Activated CD4-positive, alpha-beta T cell treated with anti-CD3 and anti-CD28 coated beads, Interleukin-10, Interleukin-2, amounts not matched to agents 100 ng/mL and 50 ng/mL, durations not matched to agents 16 hours and 8 hours (primary cell): ENCODE data around the gene CPM.

Experiments used
- DNase-seq: peaks from one replicate; pipeline ENCODE4 v3.0.0-alpha.2; 2020

The CPM gene

DNA sequence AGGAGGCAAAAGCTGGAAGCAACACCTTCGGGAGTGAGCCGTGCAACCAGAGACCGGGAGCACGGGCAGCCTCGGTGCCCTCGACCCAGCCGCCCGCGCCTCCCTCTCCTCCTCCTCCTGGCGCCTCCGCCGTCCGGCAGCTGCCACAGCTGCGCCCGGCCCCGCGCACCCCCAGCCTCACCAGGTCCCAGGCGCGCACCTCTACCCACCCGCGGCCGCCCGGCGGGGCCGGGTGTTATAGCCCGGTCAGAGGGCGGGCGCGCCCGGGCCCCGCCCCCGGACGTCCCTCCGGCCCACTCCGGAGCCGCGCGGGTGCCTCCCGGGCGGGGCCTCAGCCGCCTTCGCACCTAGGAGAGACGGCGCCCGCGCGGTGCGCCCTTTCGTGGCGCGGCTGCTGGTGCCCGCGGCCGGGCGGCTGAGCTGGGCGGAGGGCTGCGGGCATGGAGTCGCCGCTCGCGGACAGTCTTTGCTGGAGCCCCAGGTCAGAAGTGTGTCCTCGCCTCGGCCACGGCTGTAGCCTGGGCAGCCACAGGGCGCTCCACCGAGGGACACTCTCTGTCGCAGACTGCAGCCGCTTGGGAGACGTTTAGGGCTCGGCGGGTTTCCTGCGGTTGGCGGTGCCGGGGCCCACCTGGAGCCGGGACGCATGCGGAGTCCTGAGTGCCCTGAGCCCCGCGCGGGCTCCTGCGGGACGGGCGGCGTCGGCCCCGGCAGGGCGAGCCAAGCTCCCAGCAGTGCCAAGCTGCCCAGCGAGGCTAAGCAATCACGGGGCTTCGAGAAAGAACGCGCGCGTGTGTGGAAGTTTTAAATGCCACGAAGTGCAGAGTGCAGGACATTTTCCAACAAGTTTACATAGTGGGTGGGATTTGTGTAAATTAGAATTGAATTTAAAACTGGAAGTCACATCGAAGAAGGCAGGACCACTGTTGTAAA lies at the start of gene CPM:
Gene CPM (minus strand): TSS at position 211 of the 933 bp plus-strand sequence. CDS start 334 bp downstream, outside the sequence.
- DNase-seq, result peak; percentile 83

DNA sequence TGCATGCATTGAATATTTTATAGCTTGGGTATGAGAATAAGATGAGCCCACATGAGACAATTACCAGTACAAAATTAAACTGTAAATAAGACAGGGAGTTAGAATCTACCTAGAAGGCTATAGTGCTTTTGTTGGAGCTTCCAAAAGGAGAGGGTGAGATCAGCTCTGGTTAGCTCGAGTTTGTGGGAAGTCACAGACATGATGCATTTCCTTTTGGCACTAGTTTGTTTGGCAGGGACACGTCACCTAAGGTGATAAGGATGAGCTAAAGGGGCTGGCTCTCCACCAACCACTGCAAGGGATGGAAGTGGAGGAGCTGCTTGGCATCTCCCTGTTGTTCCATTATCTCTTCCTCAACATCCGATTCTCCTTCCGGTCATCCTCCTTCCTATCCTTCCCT lies 48.5 kb upstream of the CPM start:
- no peak for DNase-seq

DNA sequence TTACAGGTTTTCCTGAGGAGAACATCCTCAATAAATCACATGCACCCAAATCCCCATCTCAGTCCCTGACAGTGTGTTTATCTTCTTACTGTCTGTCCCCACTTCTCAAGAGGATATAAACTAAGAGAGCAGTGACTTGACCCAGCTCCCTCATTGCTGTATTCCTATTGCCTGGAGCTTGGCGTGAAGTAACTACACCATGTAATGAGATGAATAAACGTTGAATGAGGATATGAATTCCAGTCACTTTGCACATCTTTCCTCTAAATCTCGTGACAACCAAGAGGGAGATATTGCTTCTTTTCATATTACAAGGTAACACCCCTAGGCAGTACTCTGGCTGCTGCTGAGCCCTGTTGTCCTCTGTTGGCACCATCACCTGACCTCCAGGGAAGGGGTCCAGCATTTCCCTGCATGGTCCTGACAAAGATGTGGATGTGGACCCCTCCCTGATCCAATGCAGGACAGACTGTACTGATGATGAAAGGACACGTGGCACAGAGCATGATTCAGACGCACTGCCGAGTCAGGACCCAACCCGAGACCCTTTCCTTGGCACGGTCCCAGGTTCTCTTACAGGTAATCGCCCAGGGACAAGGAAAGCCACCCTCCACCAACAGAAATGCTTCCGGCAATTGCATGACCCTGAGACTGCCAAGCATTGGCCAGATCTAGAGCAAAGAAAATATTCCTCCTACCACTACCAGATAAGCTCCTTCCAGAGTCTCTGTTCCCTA lies 47.7 kb upstream of the CPM start:
- DNase-seq, result no peak

DNA sequence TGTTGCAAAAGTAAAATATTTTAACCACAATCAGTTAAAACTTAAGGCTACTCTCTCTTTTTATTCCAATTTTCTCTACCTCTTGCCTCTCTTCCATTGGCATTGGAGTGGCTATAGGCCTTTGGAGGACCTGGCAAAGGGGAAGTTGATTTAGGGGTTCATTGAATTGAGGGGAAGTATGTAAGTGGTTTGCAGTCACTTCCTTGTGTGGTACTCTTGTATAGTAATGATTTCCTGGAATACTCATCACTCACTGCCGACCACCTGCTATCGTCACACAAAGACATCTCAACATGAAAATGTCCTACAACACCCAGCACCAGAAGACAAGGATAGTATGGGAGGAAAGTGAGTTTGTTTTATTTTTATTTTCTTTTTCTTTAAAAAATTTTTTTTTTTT lies 45.7 kb upstream of the CPM start:
- no peak for DNase-seq

DNA sequence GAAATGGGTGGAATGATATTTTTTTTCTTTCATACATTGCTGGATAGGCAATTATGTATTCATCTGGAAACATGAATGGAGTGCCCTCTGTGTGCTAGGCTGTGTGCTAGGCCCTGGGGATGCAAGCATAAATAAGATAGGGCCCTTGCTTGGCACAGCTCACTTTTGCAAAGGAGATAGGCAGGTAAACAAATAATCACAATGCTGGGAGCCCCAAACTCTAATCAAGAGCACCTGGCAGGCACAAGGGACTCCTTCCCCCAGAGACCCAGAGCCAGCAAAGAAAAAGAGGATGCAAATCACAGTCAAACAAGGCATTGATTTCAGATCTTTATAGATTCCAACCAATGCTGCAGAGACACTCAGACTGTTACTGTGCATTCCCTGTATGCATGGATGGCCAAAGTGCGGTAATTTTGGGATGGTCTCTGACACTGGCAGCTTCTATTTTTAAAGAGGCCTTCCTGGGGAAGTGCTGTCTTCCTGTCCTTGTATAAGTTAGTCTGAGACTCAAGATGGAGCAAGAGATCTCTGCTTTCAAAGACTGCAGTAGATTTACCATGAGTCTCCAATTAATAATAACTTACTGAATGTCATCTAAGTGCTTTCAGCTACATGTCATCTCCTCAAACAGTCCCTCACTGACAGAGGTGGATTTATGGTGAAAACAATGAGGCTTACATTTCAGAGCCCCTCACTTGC lies 45.1 kb upstream of the CPM start:
- no peak for DNase-seq

DNA sequence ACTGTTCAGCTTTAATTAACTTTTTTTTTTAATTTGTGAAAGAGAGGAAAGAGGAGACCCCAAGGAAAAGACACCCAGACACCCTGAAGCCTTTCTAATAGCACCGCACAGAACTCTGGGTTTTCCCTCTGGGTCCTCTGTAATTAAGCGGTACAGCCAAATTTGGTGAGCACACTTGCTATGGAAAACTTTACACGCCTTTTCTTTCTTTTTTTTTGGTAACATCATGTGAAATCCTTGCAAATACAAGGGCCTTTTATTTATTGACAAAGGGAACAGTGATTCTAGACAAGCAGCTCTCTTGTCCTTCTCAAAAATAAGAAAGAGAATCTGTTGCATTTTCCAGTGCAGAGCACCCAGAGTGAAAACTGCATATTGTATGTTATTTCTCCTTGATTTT lies 44.4 kb upstream of the CPM start:
- no peak for DNase-seq

DNA sequence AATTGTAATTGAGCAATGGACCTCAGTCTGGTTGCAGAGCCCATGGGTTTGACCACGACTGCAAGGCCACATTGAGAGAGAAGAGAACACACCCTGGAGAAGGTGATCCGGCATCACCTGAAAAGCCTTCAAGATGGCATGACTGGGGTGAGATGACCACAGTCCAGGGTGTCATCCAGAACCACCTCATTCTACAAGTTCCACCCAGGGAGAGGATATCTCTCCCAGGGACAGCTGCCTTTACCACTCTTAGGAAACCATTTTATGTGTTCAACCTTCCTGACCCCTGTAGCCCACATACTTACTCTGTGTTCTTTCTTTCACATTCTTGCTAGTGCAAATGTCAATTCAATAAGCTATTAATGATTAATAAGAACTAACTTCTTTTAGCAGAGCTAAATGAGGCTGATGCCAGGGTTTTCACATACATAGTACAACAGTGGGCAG lies 43.4 kb upstream of the CPM start:
- DNase-seq, result no peak

DNA sequence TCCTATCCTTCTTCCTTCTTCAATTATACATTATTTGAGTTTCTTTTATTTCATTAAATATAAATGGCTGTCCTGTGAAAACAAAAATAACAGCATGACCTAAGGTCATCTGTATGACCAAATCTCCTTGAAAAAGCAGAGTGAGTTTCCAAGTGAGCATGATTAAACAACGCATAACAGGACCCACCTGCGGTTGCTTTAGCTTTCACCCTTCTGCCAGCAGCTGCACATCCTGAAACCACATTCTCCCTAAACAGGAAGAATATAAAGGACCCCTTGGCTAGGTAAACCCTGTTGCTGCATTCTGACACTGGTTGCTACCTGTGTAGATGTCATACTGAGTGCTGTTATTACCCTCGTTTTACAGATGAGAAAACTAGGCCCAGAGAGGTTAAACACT lies 42.8 kb upstream of the CPM start:
- DNase-seq, result no peak

DNA sequence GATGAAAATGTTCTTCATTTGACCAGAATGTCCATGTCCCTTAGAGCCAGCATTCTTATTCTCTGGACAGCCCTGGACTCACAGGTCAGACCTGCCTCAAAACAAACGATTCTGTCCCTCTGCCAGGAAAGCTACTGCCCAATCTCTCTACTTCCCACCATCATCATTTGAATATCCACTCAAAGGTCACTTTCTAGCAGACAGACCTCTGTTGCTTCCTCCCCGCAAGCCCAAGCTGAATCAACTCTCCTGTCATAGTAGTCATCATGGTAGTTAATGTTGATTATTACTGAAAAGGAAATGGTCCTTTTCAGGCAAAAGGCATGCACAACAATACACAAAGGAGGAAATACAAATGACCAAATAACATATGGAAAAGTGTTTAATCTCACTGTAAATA lies 39.6 kb upstream of the CPM start:
- DNase-seq, result no peak

DNA sequence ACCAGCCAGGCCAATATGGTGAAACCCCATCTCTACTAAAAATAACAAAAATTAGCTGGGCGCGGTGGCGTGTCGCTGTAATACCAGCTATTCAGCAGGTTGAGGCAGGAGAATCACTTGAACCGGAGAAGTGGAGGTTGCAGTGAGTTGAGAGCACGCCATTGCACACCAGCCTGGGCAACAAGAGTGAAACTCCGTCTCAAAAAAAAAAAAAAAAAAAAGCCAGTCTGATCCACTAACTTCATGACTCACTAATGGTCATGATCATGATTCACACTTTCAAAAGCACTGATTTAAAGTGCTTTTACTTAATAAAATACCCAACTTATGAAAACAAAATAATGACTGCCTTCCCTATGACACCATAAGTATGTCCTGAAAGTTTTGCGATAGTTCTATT lies 38.4 kb upstream of the CPM start:
- DNase-seq, result peak; percentile 9

DNA sequence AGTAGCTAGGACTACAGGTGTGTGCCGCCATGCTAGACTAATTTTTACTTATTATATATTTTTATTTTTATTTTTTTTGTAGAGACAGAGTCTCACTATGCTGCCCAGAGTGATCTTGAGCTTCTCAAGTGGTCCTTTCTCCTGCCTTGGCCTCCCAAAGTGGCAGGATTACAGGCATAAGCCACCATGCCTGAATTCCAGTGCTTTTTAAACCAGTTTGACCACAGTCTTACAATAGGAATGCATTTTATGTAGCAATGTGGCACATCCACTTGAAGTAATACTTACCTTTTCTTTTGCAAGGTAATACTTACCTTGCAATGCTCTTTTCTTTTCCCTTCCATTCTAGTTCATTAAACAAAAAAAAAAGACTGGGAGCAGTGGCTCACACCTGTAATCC lies 38.0 kb upstream of the CPM start:
- DNase-seq, result no peak

DNA sequence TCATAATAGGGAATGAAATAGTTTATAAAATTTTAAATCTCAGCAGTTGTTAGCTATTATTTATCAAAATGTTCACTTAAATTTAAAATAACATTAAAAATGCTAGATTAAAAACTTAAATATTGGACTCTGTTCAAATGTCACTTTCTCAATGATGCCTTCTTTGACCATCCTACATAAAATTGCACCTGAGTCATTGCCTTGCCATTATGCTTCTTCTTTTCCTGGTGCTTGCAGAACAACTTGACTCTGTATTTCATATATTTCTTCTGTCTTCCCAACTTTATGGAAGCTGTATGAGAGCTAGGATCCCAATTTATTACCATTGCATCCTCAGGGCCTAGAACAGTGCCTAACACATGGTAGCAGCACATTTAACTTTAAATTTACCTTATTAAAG lies 37.3 kb upstream of the CPM start:
- no peak for DNase-seq

DNA sequence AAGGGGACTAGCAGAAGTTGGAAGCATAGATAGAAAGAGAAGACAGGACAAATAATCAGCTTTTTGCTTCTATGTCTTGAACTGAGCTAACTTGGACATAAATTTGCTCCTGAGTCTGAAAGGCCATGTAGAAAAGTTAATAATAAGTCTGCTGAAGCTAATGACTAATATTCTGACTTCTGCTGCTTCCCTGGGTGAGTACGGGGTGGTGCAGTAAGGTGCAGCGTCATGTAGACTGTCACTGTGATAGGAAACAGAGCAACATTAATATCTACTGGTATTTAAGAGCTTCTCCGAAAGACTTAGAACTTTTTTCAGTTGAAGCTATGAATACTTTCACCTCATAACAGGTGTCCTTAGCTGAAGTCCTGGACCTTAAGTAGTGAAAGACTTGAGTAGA lies 34.1 kb upstream of the CPM start:
- no peak for DNase-seq

DNA sequence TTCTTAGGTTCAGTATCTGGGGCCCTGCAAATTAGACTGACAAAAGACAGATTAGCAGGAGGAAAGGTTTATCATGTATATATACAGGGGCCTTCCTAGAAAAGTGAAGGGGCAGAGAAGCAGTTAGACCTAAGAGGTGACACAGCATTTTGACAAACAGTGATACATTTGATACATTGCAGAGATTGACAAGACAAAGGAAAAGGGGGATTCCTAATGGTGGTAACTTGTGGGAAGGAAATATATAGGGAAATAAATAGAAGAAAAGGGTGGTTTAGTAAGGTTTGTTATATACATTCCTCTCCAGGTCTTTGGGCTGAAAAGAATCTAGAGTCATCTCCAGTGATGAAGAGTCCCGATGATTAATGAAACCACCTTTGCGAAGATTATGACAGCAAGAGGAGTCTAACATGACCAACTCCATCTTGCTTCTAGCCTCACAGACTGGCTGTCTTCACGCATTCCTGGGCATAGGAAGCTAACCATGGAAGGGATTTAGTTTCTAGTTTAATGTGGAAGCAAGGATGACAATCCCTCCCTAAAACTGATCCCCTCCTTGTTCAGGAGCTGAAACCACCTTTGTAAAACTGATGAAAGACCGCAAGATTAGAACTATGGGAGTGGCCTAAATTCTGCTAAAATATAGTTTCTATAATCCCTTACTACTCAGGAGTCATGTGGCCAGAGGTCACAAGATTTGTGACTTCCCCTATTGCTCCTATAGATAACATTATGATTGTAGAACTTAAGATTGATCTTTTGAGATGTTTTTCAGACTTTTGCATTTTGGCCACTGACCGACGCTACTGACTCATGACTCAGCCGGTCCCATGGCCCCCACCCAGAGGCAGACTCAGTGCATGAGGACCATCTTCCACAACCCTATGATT lies 31.1 kb upstream of the CPM start:
- no peak for DNase-seq

DNA sequence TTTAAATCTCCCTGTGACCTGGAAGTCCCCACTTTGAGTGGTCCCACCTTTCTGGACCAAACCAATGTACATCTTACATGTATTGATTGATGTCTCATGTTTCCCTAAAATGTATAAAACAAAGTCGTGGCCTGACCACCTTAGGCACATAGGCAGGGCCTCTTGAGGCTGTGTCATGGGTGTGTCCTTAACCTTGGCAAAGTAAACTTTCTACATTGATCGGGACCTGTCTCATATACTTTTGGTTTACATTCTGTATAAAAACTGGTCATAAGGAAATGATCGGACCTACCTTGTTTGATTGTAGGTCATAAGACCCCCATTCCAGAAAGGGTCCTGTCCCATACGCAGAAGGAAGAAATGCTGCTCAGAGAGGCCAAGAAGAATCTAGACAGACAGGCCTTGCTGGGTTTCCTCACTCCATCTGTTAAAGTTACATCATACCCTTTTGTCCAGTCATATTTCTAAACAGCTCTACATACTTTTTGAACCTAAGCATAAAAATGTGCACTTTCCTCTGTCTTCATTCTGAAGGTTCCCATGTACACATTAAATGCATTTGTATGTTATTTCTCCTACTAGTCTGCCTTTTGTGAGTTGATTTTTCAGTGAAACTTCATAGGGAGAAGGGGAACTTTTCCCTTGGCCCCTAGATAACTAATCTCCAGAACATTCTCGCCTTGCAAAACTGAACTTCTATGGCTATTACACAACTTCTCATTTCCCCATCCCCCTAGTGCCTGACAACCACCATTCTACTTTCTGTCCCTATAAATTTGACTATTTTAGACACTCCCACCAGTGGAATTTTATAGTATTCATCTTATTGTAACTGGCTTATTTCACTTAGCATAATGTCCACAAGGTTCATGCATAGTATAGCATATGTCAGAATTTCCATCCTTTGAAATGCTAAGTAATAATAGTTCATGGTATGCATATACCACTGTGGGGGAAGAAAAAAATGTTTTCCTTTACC lies 30.2 kb upstream of the CPM start:
- no peak for DNase-seq

DNA sequence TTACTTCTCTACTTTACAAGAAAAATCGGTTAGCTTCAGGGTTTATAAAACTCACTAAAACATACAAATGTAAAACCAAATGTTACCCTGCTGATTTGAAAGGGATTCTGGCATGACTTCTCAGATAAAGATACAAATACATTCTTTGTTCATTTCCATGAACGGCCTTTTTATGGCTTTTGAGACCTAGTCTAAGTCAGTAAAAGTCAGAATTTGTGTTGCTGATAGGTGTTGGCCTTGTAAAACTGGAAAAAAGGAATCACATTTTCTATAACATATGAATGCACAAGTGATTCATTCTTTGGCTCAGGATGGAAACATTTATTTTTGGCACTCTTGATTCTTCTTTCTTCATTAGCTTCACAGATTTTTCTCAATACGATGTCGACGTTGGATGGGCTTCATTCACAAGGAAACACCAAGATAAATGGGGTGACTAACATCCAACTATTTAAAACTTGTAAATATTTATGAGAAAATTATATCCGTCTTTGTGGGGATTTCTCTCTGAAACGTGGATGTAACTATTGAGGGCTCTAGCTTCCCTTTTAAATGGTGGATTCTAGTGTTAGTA lies 27.0 kb upstream of the CPM start:
- no peak for DNase-seq

DNA sequence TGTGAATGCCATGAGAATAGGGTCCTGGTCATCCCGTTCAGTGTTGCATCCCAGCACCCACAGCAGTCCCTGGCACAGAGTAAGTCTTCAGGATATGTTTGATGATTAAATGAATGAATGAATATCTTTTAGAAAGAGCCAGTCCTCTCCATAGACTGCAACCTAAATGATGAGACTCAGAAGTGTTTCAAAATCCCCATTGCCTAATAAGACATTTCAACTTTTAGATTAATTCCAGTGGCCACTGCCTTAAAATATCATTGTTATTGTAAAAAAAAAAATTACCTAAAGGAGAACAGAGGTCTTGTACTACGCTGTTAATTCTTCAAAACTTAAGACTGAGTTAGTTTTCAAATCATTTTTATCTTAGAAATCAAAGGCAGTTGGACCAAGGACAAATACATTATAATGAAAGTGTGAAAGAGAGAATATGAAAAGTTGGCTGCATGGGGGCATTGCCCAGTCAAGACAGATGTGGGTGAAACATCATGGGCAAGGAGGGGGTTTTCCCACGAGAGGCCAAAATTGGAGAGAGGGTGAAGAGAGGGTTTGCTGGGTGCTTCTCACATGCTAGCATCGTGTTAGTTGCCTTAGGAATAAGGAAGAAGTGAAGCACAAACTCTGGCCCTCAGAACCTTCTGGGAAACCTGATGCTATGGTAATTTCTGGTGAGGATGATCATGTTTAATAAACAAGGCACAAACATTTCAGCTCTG lies 26.3 kb upstream of the CPM start:
- peak; percentile 28 for DNase-seq

DNA sequence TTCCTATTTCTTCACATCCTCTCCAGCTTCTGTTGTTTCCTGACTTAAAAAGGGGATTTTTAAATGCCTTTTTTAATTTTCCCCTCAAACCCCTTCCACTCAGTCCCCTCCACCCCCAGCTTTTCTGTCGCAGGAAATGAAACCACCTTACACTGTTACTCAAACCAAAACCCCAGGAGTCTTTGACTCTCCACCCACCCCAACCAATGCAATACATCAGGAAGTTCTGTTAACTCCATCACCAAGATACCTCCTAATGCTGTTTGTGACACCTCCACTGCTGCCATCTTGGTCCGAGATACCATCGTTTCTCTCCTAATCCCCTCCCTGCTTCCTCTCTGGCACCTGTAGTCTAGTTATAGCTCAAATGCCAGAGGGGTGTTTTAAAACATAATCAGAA lies 25.4 kb upstream of the CPM start:
- DNase-seq, result peak; percentile 88

DNA sequence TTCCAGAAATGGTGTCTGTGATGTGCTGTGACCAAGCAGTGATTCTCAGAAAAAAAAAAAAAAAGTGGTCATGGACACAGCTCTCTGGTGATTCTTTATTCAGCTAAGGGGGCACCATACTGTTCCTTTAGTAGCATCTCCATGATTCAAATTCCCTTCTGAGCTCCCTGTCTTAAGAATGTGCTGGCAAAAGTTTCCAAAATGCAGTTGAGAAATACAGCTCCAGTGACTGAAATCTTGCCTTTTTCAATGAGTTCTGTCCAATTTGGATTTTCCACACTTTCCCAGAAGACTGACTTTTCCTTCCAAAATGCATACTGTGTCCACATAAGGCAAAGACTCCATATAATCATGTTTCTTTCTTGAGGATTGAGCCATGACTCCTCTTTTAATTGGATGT lies 24.3 kb upstream of the CPM start:
- no peak for DNase-seq

DNA sequence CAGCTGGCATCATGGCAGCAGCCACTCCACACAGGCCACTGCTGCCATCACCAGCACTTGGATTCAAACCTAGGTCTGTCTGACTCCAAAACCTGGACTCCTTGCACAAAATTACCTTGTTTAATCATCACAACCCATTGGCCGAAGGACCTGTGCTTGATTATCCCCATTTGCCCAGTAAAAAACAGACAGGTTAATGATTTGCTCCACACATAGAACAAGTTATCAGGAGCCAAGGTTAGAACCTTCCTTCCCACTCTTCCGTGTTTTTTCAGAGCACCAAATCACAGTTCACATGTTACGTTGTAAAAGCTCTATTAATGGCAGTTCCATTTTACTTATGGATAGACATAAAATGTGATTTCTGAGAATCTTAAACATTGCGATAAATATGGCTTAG lies 23.5 kb upstream of the CPM start:
- DNase-seq, result no peak
